GM12875 (cell line): ENCODE data around the gene DFFB.

Source experiments
- H3K4me3 ChIP-seq: one replicate; pipeline ENCODE4 v1.5.1; 2011; ENCODE audit warnings: low read depth, low read length, control low read depth
- TF ChIP-seq, protein P1 (sequence below): IDR thresholded peaks from 2 replicates; pipeline ENCODE4 v1.5.1; 2011; ENCODE audit warnings: low read depth, mild to moderate bottlenecking, control low read depth, inconsistent platforms, low read length, moderate library complexity, borderline replicate concordance; ENCODE audit not compliant: insufficient read depth

DFFB gene

DNA sequence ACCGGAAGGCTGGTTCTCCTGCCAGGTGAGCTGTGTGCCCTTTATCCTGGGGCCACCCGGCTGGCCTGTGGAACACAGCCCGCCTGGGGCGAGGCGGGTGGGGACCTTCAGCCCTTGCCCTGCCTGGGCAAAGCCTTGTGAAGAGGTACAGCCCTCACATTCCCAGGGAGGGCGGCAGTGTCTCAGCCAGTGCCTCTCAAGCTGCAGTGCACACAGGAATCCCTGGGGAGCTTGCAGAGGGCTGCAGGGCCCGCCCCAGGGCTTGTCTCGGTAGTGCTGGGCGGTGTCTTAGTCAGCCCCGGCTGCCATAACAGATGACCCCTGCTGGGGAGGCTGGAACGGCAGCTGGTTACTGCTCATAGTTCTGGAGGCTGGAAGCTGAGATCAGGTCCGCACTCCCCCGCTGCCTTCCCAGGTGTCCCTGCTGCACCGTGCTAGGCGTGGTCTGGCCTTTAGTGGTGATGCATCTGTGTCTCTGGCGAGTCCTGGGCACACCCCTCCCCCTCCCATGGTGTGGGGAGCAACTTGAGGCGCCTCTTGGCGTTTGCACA lies 12.6 kb downstream of the DFFB start:
- TF ChIP-seq, protein P1, sequence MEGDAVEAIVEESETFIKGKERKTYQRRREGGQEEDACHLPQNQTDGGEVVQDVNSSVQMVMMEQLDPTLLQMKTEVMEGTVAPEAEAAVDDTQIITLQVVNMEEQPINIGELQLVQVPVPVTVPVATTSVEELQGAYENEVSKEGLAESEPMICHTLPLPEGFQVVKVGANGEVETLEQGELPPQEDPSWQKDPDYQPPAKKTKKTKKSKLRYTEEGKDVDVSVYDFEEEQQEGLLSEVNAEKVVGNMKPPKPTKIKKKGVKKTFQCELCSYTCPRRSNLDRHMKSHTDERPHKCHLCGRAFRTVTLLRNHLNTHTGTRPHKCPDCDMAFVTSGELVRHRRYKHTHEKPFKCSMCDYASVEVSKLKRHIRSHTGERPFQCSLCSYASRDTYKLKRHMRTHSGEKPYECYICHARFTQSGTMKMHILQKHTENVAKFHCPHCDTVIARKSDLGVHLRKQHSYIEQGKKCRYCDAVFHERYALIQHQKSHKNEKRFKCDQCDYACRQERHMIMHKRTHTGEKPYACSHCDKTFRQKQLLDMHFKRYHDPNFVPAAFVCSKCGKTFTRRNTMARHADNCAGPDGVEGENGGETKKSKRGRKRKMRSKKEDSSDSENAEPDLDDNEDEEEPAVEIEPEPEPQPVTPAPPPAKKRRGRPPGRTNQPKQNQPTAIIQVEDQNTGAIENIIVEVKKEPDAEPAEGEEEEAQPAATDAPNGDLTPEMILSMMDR: no peak
- H3K4me3 ChIP-seq: no peak overlapping the region

DNA sequence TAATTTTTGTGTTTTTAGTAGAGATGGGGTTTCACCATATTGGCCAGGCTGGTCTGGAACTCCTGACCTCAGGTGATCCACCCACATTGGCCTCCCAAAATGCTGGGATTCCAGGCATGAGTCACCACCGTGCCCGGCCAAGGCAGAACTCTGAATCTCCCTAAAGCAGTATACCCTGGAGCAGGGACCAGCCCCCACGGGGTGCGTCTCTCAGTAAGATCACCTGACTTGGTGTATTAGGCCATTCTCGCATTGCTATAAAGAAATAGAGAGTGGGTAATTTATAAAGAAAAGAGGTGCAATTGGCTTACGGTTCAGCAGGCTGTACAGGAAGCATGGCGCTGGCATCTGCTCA lies 14.2 kb downstream of the DFFB start:
- no peak overlapping the region for H3K4me3 ChIP-seq
- TF ChIP-seq, protein P1: no peak

DNA sequence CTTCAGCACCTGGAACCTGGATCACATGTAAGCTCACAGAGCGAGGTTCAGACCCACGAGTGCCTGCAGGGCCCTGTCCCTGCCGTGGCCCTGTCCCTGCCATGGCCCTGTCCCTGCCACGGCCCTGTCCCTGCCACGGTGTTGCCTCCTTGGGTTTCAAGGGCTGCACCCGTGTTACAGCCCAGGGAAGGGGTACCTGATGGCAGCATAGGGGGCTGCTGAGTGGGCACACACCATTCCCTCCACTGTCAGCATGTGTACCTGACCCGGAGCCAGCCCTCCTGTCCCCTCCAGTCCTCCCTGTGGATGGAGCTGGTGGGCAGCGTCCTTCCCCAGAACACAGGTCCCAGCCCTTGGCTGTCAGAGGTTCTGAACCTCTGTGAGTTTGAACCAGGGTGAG lies 15.3 kb downstream of the DFFB start:
- no peak overlapping the region for H3K4me3 ChIP-seq
- TF ChIP-seq, protein P1: no peak

DNA sequence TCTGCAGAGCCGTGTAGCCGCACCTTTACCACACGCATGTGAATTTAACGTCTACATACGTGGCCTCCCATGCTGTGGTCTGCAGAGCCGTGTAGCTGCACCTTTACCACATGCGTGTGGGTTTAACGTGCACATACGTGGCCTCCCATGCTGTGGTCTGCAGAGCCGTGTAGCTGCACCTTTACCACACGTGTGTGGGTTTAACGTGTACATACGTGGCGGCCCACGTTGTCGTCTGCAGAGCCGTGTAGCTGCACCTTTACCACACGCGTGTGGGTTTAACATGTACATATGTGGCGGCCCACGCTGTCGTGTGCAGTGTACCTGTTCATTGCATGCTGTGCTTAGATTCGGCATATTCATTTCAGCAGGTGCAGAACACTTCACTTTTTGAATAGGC lies 17.5 kb downstream of the DFFB start:
- TF ChIP-seq, protein P1: no peak
- no peak overlapping the region for H3K4me3 ChIP-seq

DNA sequence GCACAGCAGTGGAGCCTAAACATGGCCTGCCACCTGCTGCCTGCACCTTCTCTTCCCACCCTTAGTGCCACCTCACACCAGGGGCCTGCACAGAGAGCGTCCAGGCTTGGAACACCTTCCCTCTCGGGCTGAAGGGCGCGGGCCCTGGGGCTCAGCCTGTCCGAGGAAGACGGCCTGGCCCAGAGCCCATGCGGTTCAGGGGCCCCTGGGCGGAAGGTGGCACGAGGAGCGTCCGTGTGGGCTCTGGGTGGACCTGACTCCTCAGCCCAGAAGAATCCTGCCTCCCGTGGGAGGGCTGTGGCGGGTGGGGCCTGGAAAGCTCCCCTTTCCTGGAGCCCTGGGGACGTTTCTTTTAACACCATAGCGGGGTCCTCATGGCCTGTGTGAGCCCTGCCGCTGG lies 19.4 kb downstream of the DFFB start:
- H3K4me3 ChIP-seq: no peak overlapping the region
- TF ChIP-seq, protein P1: no peak

DNA sequence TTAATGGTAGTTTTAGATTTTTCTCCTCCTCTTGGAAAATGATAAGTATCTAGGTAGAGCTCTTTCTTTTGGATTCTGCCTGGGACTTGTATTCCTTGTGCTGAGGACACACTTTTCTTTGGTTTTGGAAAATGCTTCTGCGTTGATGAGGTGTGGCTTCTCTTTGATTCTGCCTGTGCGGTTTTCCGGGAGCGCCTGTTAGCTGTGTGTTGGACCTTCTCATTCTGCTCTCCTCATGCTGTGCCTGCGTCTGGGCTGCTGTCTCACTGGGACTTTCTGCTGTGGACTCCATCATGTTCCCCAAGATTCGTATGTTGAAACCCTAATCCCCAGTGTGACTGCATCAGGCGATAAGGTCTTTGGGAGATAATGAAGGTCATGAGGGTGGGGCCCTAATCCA lies 21.8 kb downstream of the DFFB start:
- TF ChIP-seq, protein P1: no peak

DNA sequence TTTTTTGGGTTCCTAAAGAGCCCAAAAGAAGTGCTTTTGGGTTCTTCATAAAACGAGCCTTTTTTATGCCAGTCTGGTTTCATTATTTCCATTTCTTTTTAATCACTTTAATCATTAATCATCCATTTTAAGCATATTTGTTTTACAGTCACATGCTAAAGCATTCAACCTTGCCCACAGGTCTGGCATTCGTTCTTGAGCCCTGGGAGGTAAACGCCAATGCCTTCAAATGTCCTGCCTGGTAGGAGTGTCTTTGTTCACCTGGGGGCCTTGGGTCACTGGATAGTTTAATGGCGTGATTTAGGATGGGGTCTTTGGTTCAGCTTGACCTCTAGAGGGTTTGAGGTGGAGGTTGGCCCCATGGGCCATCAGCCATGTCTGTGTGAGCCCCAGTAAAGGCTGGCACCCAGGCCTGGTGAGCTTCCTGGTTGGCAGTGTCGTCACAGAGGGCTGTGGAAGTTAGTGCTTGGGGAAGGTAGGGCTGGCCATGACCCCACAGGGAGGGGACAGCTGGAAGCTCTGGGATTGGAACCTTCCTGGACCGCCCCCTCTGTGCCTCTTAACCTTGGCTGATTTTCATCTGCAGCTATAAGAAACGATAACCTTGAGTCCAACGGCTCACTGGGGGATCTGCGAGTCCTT lies 22.6 kb downstream of the DFFB start:
- H3K4me3 ChIP-seq: no peak overlapping the region
- TF ChIP-seq, protein P1: no peak

More for the DNA sequence above, 21.8 kb downstream of the DFFB start:
- no peak overlapping the region for H3K4me3 ChIP-seq
